Mesenchymal stem cell (in vitro differentiated cells and primary cell): Measurements from ENCODE around the gene TAB3.

Experiments
- DNase-seq: peaks from one replicate; pipeline ENCODE4 v3.0.0-alpha.2; 2013
- H2AFZ ChIP-seq: one replicate; pipeline ENCODE4 v1.6.1; 2013; ENCODE audit warnings: low read depth, mild to moderate bottlenecking, control low read depth, inconsistent platforms, low read length, moderate library complexity
- H2AK5ac ChIP-seq: 2 replicates; pipeline ENCODE4 v1.6.1; 2013; ENCODE audit warnings: low read length, moderate library complexity, mild to moderate bottlenecking, inconsistent platforms; ENCODE audit not compliant: severe bottlenecking
- H2BK120ac ChIP-seq: one replicate; pipeline ENCODE4 v1.6.1; 2013; ENCODE audit warnings: low read depth, mild to moderate bottlenecking, inconsistent platforms, low read length, moderate library complexity
- H2BK12ac ChIP-seq, 2 experiments: one replicate each; pipeline ENCODE4 v1.6.1; 2013; ENCODE audit warnings: inconsistent platforms in 2 of 2, low read length in 2 of 2, mild to moderate bottlenecking in 2 of 2, moderate library complexity in 2 of 2, control low read depth in 1 of 2
- H2BK15ac ChIP-seq: one replicate; pipeline ENCODE4 v1.6.1; 2013; ENCODE audit warnings: mild to moderate bottlenecking, low read depth, inconsistent platforms; ENCODE audit not compliant: poor library complexity, severe bottlenecking
- H2BK5ac ChIP-seq: 2 replicates; pipeline ENCODE4 v1.6.1; 2013; ENCODE audit warnings: low read depth, mild to moderate bottlenecking, low read length, control low read depth, inconsistent platforms; ENCODE audit not compliant: poor library complexity, severe bottlenecking
- H3K14ac ChIP-seq, 2 experiments: one replicate each; pipeline ENCODE4 v1.6.1; 2013; ENCODE audit warnings: inconsistent platforms in 2 of 2, low read length in 2 of 2, control low read depth in 1 of 2, mild to moderate bottlenecking in 1 of 2, moderate library complexity in 1 of 2
- H3K18ac ChIP-seq, 2 experiments: one replicate each; pipeline ENCODE4 v1.6.1; 2013; ENCODE audit warnings: inconsistent platforms in 2 of 2, low read length in 2 of 2, control low read depth in 1 of 2, low read depth in 1 of 2, mild to moderate bottlenecking in 1 of 2
- H3K23ac ChIP-seq, 2 experiments: one replicate each; pipeline ENCODE4 v1.6.1; 2013; ENCODE audit warnings: inconsistent platforms in 2 of 2, low read length in 2 of 2, mild to moderate bottlenecking in 2 of 2, moderate library complexity in 2 of 2, control low read depth in 1 of 2
- H3K27ac ChIP-seq: 2 replicates; pipeline ENCODE4 v1.5.1; 2013; ENCODE audit warnings: mild to moderate bottlenecking, moderate library complexity, low read length, control low read depth, inconsistent platforms; ENCODE audit not compliant: poor library complexity, severe bottlenecking
- H3K27me3 ChIP-seq, 2 experiments: 2 replicates each; pipeline versions ENCODE4 v1.6.1 to v1.7.0; 2013; ENCODE audit warnings: low read length in 2 of 2, mild to moderate bottlenecking in 2 of 2, moderate library complexity in 2 of 2, control low read depth in 1 of 2, inconsistent platforms in 1 of 2; ENCODE audit not compliant: control insufficient read depth in 1 of 2, insufficient read depth in 1 of 2
- H3K36me3 ChIP-seq, 2 experiments: 2 replicates each; pipeline versions ENCODE4 v1.6.1 to v1.7.0; 2013; ENCODE audit warnings: low read length in 2 of 2, control low read depth in 1 of 2, inconsistent platforms in 1 of 2, low read depth in 1 of 2, mild to moderate bottlenecking in 1 of 2; ENCODE audit not compliant: insufficient read depth in 2 of 2, control insufficient read depth in 1 of 2
- H3K4ac ChIP-seq, 2 experiments: one replicate each; pipeline ENCODE4 v1.6.1; 2013; ENCODE audit warnings: inconsistent platforms in 2 of 2, low read length in 2 of 2, mild to moderate bottlenecking in 2 of 2, moderate library complexity in 2 of 2, control low read depth in 1 of 2, low read depth in 1 of 2
- H3K4me1 ChIP-seq: 2 replicates; pipeline ENCODE4 v1.6.1; 2013; ENCODE audit warnings: low read depth, low read length, control low read depth; ENCODE audit not compliant: control insufficient read depth, insufficient read depth
- H3K4me2 ChIP-seq: 2 replicates; pipeline ENCODE4 v1.6.1; 2013; ENCODE audit warnings: low read length, mild to moderate bottlenecking, inconsistent platforms; ENCODE audit not compliant: poor library complexity, severe bottlenecking
- H3K4me3 ChIP-seq, 2 experiments: 2 replicates each; pipeline versions ENCODE4 v1.5.1 to v1.7.0; 2013; ENCODE audit warnings: low read length in 2 of 2, mild to moderate bottlenecking in 2 of 2, control low read depth in 1 of 2, low read depth in 1 of 2; ENCODE audit not compliant: insufficient read depth in 1 of 2
- H3K79me1 ChIP-seq: replicated peaks from 2 replicates; pipeline ENCODE4 v1.6.1; 2013; ENCODE audit warnings: mild to moderate bottlenecking, control low read depth, low read length, inconsistent platforms; ENCODE audit not compliant: poor library complexity, severe bottlenecking
- H3K9ac ChIP-seq: 2 replicates; pipeline ENCODE4 v1.7.0; 2013; ENCODE audit warnings: mild to moderate bottlenecking, low read length, moderate library complexity
- H3K9me3 ChIP-seq: 2 replicates; pipeline ENCODE4 v1.7.0; 2013; ENCODE audit warnings: mild to moderate bottlenecking, low read length; ENCODE audit not compliant: control insufficient read depth
- H4K8ac ChIP-seq: one replicate; pipeline ENCODE4 v1.6.1; 2013; ENCODE audit warnings: inconsistent platforms, mild to moderate bottlenecking, low read length, moderate library complexity
- H4K91ac ChIP-seq: one replicate; pipeline ENCODE4 v1.6.1; 2013; ENCODE audit warnings: mild to moderate bottlenecking, low read length, inconsistent platforms
- WGBS: methylation state at CpG from one replicate; pipeline ENCODE4 v1.1.7; 2013; ENCODE audit warnings: mixed read lengths; 5-methylcytosine and 5-hydroxymethylcytosine counted together

TAB3 gene

DNA sequence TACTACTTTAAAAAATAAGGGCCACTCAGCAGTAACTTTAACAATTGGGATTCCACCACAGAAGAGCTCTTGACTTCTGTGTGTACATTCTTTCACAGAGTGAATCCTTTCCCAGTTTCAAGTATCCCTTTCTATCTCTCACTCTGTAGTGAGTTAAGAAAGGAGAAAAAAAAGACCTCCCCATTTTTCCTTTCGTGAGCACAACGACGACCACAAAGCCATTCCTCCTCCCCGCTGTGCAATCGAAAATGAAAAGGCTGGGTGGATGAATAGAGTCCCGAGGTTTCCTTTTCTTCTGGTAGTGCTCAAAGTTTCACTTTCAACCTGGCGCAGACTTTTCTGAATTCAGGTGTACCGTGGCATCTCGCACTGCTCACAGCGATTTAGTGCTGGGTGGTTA is 58.0 kb downstream of the TAB3 start:
- Histone ChIP-seq H3K4me3 (no peak overlapping the region), H3K4ac (no peak overlapping the region), H2BK12ac (no peak overlapping the region), H2AK5ac (no peak overlapping the region), H2BK120ac (no peak overlapping the region), H4K91ac (no peak overlapping the region), H3K4me1 (no peaks in the 10 kb centered on the region), H3K18ac (no peak overlapping the region), H3K27me3 (peaks cover 0 to 7% of the 10 kb centered on the region in 2 experiments), H2BK5ac (no peak overlapping the region), H2AFZ (no peak overlapping the region), H3K14ac (no peak overlapping the region), H3K9ac (no peak overlapping the region), H2BK15ac (no peak overlapping the region), H3K36me3 (peaks cover 3 to 19% of the 10 kb centered on the region in 2 experiments), H3K9me3 (no peaks in the 10 kb centered on the region), H3K23ac (no peak overlapping the region), H3K27ac (no peak overlapping the region), H4K8ac (no peak overlapping the region), H3K79me1 (no peaks in the 10 kb centered on the region), H3K4me2 (no peak overlapping the region)
- 66% methylated on average over 10 of the region's 10 CpGs for WGBS
- no peak for DNase-seq

- H3K4ac ChIP-seq: no peak overlapping the region
- no peaks in the 10 kb centered on the region for H3K4me1 ChIP-seq
- no peak overlapping the region for H2BK5ac ChIP-seq
- H2BK15ac ChIP-seq: no peak overlapping the region
- no peaks in the 10 kb centered on the region for H3K9me3 ChIP-seq
- no CpG with 5 or more reads among the region's 3 CpGs for WGBS
- H3K18ac ChIP-seq: no peak overlapping the region
- H3K4me2 ChIP-seq: no peak overlapping the region
- no peak for DNase-seq
- H3K14ac ChIP-seq: no peak overlapping the region
- H2AFZ ChIP-seq: no peak overlapping the region
- H3K79me1 ChIP-seq: no peaks in the 10 kb centered on the region
- H3K36me3 ChIP-seq: peaks cover 3 to 14% of the 10 kb centered on the region in 2 experiments
- peaks cover 0 to 7% of the 10 kb centered on the region in 2 experiments for H3K27me3 ChIP-seq
- no peak overlapping the region for H3K9ac ChIP-seq
- H3K23ac ChIP-seq: no peak overlapping the region
- no peak overlapping the region for H3K4me3 ChIP-seq
- no peak overlapping the region for H3K27ac ChIP-seq
- no peak overlapping the region for H2BK12ac ChIP-seq
- no peak overlapping the region for H2BK120ac ChIP-seq
- H2AK5ac ChIP-seq: no peak overlapping the region
- no peak overlapping the region for H4K8ac ChIP-seq
- H4K91ac ChIP-seq: no peak overlapping the region
Measured at GRCh38 chrX:30830326-30830943, 58.6 kb downstream of the TAB3 start.

DNA sequence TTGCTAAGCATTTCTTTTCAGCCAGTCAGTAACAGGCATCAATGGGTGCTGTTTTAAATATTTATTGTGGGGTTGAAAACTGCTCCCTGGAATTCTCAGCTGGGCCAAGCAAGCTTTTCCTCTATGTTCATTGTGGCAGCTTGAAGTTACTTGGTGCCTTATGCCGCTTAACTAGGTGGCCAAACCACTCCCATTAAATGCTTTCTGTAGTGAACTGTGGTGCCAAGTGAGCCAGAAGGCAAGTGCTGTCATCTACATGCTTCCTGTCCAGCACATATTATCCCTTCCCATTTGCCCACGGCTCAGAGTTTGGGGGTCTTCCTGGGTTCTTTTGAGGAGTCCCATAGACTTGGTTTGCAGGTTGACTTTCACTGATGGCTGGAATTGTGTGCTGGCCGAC is 64.8 kb downstream of the TAB3 start:
- H3K14ac ChIP-seq: no peak overlapping the region
- H3K4me3 ChIP-seq: no peak overlapping the region
- no peaks in the 10 kb centered on the region for H3K36me3 ChIP-seq
- H3K9ac ChIP-seq: no peak overlapping the region
- no peak overlapping the region for H2AK5ac ChIP-seq
- H4K8ac ChIP-seq: no peak overlapping the region
- no peaks in the 10 kb centered on the region for H3K9me3 ChIP-seq
- WGBS: 100% methylated on average over 1 of the region's 3 CpGs
- no peak overlapping the region for H3K4me2 ChIP-seq
- H4K91ac ChIP-seq: no peak overlapping the region
- H3K4ac ChIP-seq: no peak overlapping the region
- H2BK5ac ChIP-seq: no peak overlapping the region
- H2BK15ac ChIP-seq: no peak overlapping the region
- no peak overlapping the region for H3K18ac ChIP-seq
- H3K4me1 ChIP-seq: no peaks in the 10 kb centered on the region
- H3K27ac ChIP-seq: no peak overlapping the region
- H3K79me1 ChIP-seq: no peaks in the 10 kb centered on the region
- no peak for DNase-seq
- no peak overlapping the region for H2BK12ac ChIP-seq
- no peak overlapping the region for H2AFZ ChIP-seq
- peaks cover 0 to 9% of the 10 kb centered on the region in 2 experiments for H3K27me3 ChIP-seq
- no peak overlapping the region for H2BK120ac ChIP-seq
- no peak overlapping the region for H3K23ac ChIP-seq

- no peak overlapping the region for H4K91ac ChIP-seq
- no peak overlapping the region for H2BK15ac ChIP-seq
- no peak overlapping the region for H3K18ac ChIP-seq
- no peak overlapping the region for H2AFZ ChIP-seq
- no peaks in the 10 kb centered on the region for H3K4me1 ChIP-seq
- no peak overlapping the region for H2AK5ac ChIP-seq
- no peak for DNase-seq
- no peaks in the 10 kb centered on the region for H3K9me3 ChIP-seq
- peaks cover 0 to 14% of the 10 kb centered on the region in 2 experiments for H3K27me3 ChIP-seq
- no peak overlapping the region for H4K8ac ChIP-seq
- H3K4me2 ChIP-seq: no peak overlapping the region
- no peak overlapping the region for H2BK120ac ChIP-seq
- WGBS: 91% methylated on average over 2 of the region's 2 CpGs
- H3K9ac ChIP-seq: no peak overlapping the region
- no peak overlapping the region for H3K4me3 ChIP-seq
- H3K27ac ChIP-seq: no peak overlapping the region
- no peaks in the 10 kb centered on the region for H3K36me3 ChIP-seq
- H3K4ac ChIP-seq: no peak overlapping the region
- H3K79me1 ChIP-seq: no peaks in the 10 kb centered on the region
- H2BK12ac ChIP-seq: no peak overlapping the region
- H3K14ac ChIP-seq: no peak overlapping the region
- H3K23ac ChIP-seq: no peak overlapping the region
- no peak overlapping the region for H2BK5ac ChIP-seq
Measured at GRCh38 chrX:30822764-30823163, 66.3 kb downstream of the TAB3 start.
